Retina (tissue), 1 donor: ENCODE data around the gene LIN7A.

Experiments used
- DNase-seq: peaks from one replicate; pipeline ENCODE4 v3.0.0-alpha.2; 2016

Gene LIN7A, protein sequence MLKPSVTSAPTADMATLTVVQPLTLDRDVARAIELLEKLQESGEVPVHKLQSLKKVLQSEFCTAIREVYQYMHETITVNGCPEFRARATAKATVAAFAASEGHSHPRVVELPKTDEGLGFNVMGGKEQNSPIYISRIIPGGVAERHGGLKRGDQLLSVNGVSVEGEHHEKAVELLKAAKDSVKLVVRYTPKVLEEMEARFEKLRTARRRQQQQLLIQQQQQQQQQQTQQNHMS

GRCh38 chr12:80937391-80938238, at the start of gene LIN7A:
LIN7A (minus strand) TSS chr12:80937934; CDS start chr12:80937722, 212 bp downstream.
- DNase-seq = no peak

DNA sequence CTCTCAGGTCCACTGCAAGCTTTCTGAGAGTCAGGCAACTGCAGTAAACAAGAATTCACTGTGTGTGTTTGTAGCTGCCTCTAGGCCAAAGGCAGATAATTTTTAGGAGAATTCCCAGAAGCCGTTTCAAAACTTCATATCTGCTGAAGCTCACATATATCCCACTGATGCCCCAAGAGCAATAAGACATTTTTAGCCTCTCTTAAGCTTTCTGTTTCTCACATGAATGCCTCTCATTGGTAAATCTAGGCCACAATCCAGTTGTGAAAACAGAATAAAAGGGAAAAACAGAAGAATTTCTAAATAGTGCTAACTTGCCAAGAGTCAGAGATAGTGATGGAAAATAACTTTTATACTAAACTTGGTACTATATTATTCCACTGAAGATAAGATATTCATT, 48.5 kb upstream of the LIN7A start:
- no peak for DNase-seq

DNA sequence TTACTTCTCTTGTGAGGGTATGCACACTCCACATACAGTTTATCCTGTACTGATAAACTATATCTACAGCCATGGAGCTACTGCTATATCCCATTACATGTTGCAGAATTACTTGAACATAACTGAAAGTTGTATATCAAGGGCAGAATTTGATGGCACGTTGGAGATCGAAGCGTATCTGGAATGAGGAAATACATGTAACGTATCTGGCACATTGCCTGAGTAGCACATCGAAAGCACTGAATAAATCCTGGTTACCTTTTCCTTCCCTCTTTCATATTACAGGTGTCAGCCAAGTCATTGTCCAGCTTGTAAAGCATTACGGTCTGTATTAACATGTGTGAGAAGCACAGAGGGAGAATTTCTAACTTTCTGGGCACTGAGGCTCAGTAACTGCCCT, 42.1 kb upstream of the LIN7A start:
- no peak for DNase-seq

DNA sequence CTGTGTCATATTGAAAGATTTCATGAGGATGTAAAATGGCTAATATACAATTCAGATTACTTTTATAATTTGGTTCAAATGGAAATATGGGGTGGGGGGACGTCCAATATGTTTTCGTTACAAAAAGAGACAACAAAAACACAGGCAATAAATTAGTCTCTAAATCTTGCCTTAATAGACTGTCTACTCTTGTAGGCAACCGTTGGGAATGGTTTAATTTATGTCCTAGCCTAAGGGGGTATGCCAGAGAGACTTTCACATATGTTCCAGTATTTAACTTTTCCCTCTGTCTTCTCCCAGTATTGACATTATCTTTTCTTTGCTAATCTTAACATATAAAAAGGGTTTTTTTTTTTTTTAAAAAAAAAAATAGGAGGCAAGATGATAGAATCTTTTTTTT, 41.5 kb upstream of the LIN7A start:
- no peak for DNase-seq

DNA sequence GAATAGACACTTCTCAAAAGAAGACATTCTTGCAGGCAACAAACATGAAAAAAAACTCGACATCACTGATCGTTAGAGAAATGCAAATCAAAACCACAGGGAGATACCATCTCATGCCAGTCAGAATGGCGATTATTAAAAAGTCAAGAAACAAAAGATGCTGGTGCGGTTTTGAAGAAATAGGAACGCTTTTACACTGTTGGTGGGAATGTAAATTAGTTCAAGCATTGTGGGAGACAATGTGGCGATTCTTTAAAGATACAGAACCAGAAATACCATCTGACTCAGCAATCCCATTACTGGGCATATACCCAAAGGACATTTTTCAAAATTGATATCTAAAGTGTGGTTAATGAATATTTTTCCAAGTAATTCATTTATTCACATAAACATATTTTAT, 39.6 kb upstream of the LIN7A start:
- no peak for DNase-seq

DNA sequence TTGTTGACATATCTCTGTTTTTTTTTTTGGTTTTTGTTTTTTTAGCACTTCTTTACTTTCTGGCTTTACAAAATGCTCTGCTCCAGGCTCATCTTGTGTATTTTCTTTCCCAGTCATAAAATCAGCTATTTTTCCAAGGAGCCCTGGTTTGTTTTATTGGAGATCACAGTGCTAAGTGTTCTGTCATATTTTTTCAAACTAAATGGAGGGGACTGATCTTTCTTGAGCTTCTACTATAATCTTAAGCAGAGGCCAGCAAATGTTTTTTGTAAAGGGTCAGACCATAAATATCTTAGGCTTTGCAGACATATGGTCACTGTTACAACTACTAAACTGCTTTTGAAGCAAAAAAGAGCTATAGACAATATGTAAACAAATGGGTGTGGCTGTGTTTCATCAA, 30.6 kb upstream of the LIN7A start:
- no peak for DNase-seq

- no peak for DNase-seq
These were observed 29.8 kb upstream of the LIN7A start for GRCh38 chr12:80967565-80967964.

DNA sequence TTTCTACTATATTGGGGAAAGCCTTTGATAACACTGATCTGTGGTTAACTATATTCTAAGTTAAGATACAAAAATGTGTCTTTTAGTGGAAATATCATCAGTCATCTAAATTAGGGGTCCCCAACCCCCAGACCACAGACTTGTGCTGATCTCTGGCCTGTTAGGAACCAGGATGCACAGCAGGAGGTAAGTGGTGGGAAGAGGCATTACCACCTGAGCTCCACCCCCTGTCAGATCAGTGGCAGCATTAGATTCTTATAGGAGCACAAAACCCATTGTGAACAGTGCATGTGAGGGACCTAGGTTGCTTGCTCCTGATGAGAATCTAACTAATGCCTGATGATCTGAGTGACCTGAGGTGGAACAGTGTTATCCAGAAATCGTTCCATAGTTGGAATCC, 28.3 kb upstream of the LIN7A start:
- no peak for DNase-seq

DNA sequence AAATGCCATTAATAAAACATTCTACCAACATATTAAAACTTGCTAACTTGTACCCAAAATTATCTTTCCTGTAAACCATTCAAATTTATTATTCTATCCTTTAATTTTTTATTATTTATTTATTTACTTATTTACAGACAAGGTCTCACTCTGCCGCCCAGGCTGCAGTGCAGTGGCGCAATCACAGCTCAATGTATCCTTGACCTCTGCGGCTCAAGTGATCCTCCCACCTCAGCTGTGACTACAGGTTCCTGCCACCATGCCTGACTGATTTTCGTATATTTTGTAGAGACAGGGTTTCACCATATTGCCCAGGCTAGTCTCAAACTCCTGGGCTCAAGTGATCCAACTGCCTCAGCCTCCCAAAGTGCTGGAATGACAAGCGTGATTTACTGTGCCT, 20.4 kb upstream of the LIN7A start:
- no peak for DNase-seq

- DNase-seq = no peak
These were observed 17.3 kb upstream of the LIN7A start for GRCh38 chr12:80954857-80955520.

GRCh38 chr12:80952443-80952842, 14.7 kb upstream of the LIN7A start:
- no peak for DNase-seq

DNA sequence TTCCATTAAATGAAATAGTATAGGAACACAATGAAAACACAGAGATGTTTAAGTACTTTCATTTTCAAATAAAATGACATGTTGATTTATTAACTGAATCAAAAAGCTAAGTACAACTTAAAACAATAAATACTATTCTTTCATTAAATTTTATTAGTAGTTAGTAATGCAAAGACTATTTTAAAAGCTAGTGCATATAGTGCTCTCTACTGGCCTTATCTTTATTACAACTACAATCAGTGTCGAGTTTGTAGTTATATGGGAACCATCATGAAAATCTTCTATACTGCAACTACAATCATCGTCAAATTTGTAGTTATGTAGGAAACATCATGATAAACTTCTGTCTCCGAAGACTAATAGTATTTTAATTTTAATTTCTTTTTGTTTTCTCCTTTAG, 8.9 kb upstream of the LIN7A start:
- no peak for DNase-seq

DNA sequence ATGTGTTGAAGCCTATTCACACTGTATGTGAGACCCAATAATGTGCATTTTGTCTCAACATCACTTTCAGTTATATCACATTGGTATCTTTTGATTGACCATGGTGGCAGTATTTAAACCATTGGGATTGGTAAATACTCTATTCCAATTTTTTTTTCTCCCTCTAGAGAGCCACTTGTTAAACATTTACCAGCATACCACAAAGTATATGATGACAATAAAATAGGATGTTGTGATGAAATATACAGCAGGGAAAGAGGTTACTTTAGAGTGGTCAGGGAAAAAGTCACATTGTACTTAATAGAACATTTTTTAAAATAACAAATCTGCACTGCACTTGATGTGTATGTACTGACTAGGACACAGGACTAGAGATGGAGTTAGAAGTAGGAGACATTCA, 5.6 kb upstream of the LIN7A start:
- DNase-seq = no peak

DNA sequence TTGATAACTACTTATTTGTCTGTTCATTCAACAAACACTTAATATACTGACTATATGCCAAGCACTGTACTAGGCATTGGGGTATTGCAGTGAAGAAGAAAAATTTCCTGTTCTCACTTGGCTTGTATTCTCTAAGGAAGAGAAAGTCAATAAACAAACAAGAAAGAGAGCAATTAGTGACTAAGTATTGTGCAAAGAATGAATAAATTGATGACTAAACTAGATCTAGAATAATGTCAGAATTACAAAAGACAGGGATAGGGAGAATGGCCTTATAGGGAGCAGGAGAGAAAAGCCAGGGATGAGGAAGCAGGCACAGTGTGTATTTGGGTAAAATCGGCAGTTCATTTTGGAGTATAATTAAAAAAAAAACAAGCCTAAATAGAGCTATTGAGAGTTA, 4.2 kb upstream of the LIN7A start:
- no peak for DNase-seq

GRCh38 chr12:80939231-80939950, 1.7 kb upstream of the LIN7A start:
- DNase-seq = no peak

- no peak for DNase-seq
These were observed 663 bp upstream of the LIN7A start for GRCh38 chr12:80938397-80938796.

DNA sequence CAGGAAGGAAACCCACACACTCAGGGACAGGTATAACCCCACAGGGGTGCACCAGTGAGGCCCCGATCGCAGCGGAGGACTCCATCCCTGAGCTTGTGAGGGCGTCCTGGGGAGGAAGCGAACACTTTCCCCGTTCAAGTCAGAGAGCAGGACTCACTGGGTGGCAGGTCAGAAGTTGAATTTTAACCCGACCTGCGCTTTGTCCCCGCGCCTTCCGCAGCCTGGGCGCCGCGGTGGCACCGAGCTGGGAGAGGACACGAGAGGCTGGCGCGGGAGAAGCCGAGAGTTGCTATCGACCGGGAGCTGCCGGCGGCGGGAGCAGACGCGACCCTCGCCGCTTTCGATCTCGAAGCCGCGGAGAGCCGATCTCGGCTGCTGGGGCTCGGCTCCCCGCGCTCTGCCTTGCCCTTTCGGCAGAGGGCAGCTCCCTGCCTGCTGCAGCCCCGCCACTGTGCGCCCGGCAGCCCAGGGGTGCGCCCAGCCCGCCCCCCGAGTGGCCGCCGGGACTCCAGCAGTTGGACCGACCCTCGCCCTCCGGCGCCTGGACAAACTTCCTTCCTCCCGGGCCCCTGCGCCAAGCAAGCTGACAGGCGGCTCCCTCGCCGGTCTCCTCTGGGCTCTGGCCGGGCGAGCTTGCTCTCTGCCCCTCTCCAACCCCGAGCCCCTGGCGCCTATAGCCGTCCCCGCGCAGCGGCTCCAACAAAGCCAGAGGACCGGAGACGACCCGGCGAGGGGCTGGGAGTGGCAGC, 918 bp downstream of the LIN7A start:
- DNase-seq = peak; percentile 92

GRCh38 chr12:80936353-80936641, 1.4 kb downstream of the LIN7A start:
- no peak for DNase-seq

DNA sequence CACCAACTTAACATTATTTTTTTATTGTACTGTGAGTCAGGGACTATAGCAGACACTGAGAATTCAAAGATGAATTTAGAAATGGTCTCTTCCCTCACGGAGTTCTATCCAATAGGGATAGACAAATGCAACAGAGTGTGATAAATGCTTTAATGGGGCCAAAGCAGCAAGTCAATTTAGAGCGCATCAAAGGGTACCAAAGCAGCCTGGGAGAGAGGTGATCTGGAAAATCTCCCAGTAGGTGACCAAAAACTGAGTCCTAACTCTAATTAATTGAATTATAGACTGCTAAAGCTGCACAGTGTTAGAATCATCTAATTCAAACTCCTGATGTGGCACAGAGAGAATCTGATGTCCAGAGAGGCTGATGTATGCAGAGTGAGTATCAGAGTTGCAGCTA, 2.6 kb downstream of the LIN7A start:
- DNase-seq = peak; percentile 70

DNA sequence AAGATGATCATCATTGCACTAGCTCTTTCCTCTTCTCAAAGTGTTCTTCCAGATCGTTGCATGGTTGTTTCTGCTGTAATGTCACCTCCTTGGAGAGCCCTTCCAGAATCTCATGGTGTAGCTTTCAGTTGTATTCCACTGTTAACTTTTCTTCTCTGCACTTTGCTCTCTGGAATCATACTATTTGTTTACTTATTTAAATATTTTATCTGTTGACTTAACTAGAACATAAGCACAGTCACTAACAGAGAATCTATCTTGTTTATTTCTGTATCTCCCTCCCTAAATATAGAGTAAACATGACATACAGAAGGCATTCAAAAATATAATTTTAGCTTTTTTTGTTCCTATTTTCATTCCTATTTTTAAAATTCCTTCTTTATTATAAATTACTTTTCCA, 11.8 kb downstream of the LIN7A start:
- no peak for DNase-seq

DNA sequence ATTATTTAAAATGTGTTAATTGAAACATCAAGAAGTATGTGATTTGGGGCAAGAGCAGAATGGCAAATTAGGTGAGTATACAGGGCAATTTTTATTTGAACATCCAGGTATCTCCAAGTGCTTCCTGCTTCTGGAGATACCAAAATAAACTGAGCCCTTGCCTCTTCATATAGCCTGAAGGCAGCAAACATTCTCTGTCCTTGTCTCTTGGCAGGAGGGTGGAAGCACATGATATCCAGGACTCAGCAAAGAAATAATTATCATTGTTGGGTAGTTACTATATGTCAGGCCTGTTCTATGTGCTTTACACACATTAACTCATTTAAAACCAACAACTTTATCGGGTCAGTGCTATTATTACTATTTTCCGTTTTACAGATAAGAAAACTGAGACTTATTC, 12.5 kb downstream of the LIN7A start:
- no peak for DNase-seq

- DNase-seq = no peak
These were observed 13.3 kb downstream of the LIN7A start for GRCh38 chr12:80924437-80924836.

GRCh38 chr12:80920006-80920405, 17.7 kb downstream of the LIN7A start:
- DNase-seq = no peak
